Measurements from ENCODE around the gene C14orf93. TPM values are rescaled to one million over a fixed set of nuclear protein-coding genes. Genes with fewer than 3 reads are reported as not detected.
A peak's percentile ranks its signal among the peaks of the same experiment; 100 is the strongest.

C14orf93 gene
- total and polyA plus RNA-seq, 9 of the 15 experiments (the other 6 are each of a cell fraction or from before 2014, with no cell fraction given): 2.2 to 22.4 (median 16.1) TPM

- TF ChIP-seq EGR1 (conservative IDR thresholded peaks at IDR 0.05): peak; percentile 48; the same call in 1 of the 2 replicates
- TF ChIP-seq CREB1 (IDR thresholded peaks at IDR 0.05): no peak
- no peak for TF ChIP-seq CREB1 (CRISPR knock-in tag; IDR thresholded peaks at IDR 0.05)
- no peak for TF ChIP-seq POLR2B (IDR thresholded peaks at IDR 0.05; ENCODE audit: low read depth, partially characterized antibody)
- no peak for TF ChIP-seq REST (IDR thresholded peaks at IDR 0.05; ENCODE audit: borderline replicate concordance)
- TF ChIP-seq REST (CRISPR knock-in tag; IDR thresholded peaks at IDR 0.05; ENCODE audit: low read depth): no peak
- TF ChIP-seq RBM15 (IDR thresholded peaks at IDR 0.05; ENCODE audit: insufficient read depth, low read length): no peak
- no peak for TF ChIP-seq STAG1 (CRISPR knock-in tag; IDR thresholded peaks at IDR 0.05; ENCODE audit: borderline replicate concordance)
- TF ChIP-seq ATF2 (CRISPR knock-in tag; IDR thresholded peaks at IDR 0.05): no peak
- no peak for TF ChIP-seq SUPT5H (IDR thresholded peaks at IDR 0.05)
- TF ChIP-seq ZBTB33 (CRISPR knock-in tag; IDR thresholded peaks at IDR 0.05): no peak
- TF ChIP-seq ZNF764 (CRISPR knock-in tag; IDR thresholded peaks at IDR 0.05; ENCODE audit: low read depth): no peak
- TF ChIP-seq ZFP91 (CRISPR knock-in tag; IDR thresholded peaks at IDR 0.05): no peak
- peak; percentile 35; the same call in 1 of the 2 replicates for TF ChIP-seq NBN (IDR thresholded peaks at IDR 0.05; ENCODE audit: low read depth)
- TF ChIP-seq ZNF197 (CRISPR knock-in tag; IDR thresholded peaks at IDR 0.05; ENCODE audit: low read depth): no peak
Observed at GRCh38 chr14:23056956-23057756, 47.2 kb upstream of the C14orf93 start, which contains the start of gene CDH24 (continued).
